GM12891 (cell line): Measurements from ENCODE around the gene CFAP52.

Experiments used
- POLR2A ChIP-seq: IDR thresholded peaks from 2 replicates; pipeline ENCODE4 v1.6.1; 2011; ENCODE audit warnings: low read depth, low read length, control low read depth
- POLR2AphosphoS5 ChIP-seq: IDR thresholded peaks from 2 replicates; pipeline ENCODE4 v1.6.1; 2011; ENCODE audit warnings: low read depth, low read length, control low read depth
- SPI1 ChIP-seq: IDR thresholded peaks from 2 replicates; pipeline ENCODE4 v1.6.1; 2011; ENCODE audit warnings: low read depth, low read length, control low read depth
- TAF1 ChIP-seq: IDR thresholded peaks from 2 replicates; pipeline ENCODE4 v1.6.1; 2011; ENCODE audit warnings: low read depth, low read length, control low read depth

DNA sequence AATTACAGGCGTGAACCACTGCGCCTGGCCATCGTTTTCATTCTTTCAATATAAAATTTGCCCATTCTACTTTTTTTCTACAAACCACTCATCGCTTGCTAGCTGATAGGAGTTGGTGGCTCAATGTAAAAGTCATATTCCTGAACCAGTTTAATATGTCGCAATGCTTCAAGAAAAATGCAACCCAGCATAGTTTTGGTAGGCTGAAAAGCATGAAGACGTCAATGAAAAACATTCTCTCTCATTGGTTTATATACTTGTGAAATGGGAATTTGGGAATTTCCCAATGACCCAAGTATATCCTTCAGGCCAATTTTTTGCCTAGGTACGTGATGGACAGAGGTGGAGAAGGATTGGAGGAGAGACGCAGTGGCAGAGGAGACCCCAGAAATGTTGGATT is 95.8 kb downstream of the CFAP52 start:
- TF ChIP-seq TAF1, result no peak
- no peak for TF ChIP-seq POLR2AphosphoS5
- no peak for TF ChIP-seq POLR2A
- no peak for TF ChIP-seq SPI1
